RPMI8226 (cell line): ENCODE data around the gene CCDC40.

Experiments used
- DNase-seq: peaks from one replicate; pipeline ENCODE4 v3.0.0-alpha.2; 2015

Gene CCDC40

DNA sequence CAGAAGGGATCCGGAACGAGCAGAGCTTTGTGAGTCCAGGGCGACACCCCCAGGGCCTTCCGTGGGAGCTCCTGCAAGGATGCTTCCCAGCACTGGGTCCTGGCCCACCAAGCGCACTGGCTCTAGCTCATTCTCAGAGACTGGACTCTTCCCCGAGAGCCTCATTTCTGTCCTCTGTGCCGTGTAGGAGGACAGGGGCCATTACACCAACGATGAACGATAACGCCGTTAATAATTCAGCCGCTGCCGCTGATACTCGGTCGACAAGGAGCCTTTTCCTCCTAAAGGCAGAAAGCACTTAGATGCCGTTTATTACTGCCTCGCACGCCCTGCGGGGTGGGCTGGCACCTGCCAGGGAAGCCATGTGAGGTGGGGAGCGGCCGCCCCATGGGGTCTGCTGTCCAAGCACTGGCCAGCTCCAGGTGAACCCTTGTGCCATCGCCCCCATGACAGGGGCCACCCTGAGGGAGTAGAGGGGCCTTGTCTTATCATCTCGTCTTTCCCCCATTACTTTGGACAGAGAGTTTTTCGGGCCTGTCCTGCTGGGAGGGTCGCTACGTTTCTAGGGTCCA, 34.3 kb upstream of the CCDC40 start:
- no peak for DNase-seq

DNA sequence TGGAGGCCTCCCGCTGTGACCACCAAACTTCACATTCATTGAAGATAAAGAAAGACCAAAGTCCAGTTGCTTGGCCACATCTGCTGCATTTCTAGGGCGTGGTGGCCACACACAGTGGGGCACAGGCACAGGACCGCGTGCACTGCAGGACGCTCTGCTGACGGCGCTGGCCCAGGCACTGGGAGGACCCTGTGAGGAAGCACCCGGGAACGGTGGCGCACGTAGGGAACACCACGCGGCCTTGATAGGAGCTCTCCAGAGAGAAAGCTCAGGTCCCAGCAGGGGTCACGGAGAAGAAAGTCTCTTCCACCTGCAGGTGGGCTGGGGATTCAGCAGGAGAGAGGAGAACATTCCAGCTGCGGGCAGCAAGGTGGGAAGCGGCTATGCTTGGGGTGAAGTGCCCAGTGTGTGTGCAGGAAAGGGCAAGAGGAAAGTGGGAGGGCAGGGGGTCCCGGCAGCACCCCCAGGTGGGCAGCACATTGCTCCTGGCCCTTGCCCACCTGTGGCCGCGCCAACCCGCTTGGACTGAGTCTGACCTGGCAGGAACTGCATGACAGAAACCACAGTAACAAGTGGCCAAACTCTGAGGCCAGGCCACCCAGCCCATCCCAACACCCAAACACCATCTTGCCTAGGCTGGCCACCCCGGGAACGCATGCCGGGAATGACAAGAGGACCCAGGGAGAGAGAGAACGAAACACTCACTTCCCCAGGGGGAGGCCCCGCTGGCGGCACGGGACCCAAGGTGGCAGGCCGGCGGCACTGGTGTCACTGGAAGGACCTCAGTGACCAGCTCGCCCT, 33.6 kb upstream of the CCDC40 start:
- DNase-seq: no peak

DNA sequence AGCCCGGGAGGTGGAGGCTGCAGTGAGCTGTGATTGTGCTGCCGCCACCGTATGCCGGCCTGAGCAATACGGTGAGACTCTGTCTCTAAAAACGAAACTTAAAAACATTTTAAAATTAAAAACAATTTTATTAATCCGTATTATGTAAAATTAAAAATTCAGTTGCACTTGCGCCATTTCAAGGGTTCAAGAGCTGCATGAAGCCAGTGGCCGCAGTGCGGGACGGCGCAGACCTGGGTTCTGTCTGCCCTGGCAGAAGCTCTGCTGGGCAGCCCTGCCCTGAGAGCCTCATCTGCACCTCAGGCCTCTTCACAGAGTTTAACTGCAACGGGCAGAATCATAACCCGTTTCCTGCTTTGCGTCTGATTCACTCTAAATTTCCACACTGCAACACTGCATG, 32.5 kb upstream of the CCDC40 start:
- no peak for DNase-seq

DNA sequence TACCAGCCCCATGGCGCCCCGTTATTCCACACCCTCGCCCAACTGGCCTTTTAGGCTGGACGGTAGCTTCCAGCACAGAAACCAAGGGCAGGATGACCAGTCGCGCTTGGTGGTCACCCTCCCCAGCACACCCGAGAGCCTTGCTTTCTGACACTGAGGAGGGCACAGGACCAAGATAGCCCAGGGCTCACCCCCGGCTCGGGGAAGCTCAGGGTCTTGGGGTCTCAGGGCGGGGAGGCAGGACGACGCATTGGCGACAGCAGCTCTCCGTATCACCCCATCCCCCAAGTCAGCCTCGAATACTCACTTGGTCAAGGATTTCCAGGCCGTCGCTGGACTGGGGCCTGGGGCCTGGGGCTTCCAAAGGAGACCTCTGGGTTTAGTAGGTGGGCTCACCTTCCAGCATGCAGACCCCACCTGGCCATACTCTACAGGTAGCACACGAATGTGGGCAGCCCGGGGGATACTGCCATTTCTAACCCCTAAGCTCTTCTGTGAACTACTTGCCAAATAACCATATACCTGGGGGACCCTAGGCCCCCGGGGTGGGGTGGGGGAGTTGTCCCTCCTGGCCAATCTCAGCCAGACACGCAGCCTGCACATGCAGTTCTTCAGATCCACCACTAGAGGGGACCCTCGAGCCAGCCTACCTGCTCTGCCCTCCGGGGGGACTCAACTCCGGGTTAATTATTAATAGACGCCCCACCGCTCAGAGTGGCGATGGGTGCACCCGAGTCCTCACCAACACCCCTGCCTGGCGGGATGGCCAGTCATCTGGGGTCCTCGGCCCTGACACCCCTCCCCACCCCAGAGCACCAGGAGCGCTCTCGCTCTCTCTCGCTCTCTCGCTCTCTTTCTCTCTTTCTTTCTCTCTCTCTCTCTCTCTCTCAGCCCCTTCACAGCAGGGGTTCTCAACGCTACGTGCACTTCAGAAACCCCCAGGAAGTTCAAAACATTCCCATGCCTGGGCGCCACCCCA, 30.8 kb upstream of the CCDC40 start:
- DNase-seq: peak; percentile 50

DNA sequence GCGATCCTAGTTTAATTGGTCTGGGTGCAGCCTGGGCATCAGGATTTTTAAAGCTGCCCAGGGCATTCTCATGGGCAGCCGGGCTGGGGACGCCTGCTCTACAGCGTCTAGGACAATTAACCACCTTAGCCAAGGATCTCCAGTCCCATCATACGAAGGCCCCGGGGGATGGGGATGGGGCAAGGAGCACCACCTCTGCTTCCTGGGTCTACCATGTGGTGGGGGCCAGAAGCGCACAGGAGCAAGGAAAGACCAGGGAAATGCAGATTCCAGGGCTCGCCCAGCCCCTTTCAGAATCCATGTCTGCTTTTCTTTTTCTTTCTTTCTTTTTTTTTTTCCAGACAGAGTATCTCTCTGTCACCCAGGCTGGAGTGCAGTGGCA, 30.1 kb upstream of the CCDC40 start:
- DNase-seq: no peak

DNA sequence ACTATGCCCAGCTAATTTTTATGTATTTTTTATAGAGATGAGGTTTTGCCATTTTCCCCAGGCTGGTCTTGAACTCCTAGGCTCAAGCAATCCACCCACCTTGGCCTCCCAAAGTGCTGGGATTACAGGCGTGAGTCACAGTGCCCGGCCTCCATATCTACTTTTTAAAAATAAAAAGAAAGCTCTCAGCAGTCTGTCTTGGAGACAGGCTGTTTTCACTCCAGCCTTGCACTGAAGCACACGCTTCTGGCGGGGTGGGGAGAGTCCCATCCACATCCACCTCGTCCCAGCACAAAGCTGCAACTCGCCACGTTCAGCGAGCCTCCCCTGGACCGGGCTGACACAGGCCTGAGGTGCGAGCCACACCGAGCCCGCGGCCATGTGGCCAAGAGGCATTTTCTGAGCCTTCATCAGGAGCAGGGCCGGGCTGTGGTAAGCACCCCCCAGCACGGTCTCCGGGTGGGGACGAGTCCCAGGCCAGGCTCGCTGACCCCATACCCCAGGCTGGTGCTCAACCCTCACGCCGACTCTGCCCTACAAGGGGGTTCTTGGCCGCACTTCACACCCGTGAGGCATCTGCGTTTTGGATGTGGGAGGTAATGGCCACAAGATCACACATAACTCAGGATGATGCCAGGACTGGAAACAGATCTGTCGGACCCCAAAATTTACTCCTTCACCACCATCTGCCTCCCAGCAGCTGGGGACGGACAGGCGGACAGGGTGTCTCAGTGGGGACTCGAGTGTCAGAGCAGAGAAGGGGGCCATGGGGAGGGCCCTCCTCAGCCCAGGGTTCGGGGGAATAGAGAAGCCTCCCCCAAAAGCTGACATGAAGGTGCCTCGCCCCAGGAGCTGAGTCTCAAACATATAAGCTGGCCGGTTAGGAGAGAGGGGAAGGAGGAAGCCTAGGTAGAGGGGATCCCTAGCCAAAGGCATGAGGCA, 29.4 kb upstream of the CCDC40 start:
- no peak for DNase-seq

DNA sequence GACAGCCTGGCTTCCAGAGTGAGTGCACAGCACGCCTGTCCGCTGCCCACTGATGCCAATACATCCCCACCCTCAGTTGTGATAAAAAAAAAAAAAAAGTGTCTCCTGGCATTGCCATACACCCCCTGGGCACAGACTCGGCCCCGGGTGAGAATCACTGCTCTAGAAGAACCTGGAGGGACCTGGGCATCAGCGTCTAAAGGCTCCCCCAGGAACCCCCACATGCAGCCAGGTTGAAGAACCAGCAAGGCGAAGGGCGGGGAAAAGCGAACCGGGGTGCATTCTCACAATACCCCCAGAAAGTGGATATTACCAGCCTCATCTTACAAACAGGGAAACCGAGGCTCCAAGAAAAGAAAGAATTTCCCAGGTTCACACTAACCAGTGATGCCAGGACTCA, 28.5 kb upstream of the CCDC40 start:
- no peak for DNase-seq

DNA sequence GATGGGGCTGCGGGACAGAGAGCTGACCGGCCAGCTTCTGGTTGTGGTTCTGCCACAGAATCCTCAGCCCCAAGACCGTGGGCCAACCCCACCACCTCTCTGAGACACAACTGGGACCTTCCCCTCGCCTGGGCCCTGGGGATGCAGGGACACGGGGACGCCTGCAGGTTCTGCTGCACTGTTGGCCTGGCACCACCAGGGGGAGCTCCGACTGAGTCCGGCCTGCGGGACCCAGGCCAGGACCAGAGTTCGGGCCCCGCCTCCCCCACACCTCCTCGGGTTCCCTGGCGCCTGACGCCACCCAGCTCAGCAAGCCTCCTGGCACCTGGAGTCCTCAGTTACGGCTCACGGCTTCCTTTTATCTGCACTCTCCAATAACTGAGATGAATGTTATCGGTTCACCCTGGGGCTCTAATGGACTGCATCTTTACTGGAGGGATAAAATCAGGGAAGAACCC, 28.0 kb upstream of the CCDC40 start:
- peak; percentile 86 for DNase-seq

DNA sequence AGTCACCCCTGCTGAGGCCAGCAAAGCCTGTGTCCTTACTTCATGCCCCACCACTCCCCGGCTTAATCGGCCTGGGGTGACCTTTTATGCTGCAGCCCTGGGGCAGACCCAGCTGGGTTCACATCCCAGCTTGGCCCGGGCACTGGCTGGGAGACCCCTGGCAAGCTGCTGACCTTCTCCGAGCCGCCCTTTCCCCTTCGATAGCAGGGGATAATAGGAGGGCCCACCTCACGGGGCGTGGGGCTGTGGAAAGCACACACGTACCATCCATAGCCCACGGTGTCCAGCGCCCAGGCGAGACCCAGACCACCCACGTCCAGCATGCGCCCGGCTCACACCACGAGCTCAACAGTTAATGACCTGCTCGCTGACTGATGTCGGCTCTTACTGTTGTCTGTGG, 27.6 kb upstream of the CCDC40 start:
- no peak for DNase-seq

DNA sequence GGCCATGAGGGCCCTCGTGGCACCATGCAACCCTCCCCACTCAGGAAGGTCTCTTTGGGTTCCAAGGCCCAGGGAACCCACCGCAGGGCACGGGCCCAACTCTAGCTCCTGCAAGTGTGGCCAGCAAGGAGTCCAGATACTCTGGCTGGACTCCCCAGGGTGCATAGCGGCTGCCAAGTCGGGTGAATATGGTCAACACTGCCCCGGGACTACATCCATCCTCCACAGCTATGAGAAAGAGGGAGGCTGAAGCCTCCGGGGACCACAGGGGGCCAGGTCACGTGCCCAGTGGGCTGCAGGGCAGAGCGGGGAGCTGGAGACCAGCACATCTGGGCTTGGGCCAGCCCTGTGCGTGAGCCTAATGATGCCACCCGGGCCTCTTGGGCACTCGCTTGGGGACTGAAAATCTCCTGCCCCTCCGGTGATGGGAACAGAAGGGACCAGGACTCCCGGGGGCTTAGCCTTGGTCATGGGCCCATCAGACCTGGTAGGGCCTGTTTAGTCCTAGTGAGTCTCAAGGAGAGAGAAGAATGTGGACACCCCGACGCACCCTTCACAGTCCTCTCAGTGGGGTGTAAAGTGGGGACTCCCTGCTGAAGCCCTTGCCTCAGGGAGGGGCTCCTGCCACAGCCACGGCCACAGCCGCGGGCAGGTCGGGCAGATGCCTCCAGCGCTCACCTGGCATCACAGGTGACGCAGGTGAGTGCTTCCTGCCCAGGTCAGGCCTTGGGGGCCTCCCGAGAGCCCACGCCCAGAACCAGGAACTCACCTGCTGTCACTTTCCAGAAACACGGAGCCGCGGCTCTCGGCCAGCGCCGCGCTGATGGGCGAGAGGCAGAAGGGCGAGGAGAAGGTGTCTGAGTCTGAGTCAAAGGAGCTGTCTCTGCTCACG, 26.8 kb upstream of the CCDC40 start:
- DNase-seq: no peak

DNA sequence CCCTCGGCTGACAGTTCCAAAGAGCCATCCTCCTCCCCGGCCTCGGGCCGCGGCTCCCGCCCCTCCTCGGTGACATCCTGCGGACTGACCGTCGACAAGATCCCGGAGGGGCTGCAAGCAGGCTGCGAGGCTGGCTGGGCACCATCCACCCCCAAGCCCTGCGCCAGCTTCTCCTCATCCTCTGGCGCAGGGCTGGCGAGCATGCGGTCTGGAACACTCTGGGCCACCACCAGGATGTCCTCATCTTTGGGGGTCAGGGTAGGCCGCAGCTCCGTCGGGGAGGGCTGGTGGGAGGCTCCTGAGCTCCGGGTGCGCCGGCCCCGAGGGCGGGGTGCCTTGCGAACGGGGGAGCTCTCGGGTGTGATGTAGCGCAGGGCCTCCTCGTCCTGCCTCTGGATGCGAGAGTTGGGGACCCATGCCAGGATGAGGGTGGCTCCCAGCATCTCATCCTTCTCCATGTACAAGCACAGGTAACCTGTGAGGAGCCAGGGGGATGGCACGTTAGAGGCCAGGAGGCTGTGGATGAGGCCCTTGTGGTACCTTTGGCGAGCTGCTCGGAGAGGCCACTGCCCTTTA, 26.1 kb upstream of the CCDC40 start:
- DNase-seq: no peak

DNA sequence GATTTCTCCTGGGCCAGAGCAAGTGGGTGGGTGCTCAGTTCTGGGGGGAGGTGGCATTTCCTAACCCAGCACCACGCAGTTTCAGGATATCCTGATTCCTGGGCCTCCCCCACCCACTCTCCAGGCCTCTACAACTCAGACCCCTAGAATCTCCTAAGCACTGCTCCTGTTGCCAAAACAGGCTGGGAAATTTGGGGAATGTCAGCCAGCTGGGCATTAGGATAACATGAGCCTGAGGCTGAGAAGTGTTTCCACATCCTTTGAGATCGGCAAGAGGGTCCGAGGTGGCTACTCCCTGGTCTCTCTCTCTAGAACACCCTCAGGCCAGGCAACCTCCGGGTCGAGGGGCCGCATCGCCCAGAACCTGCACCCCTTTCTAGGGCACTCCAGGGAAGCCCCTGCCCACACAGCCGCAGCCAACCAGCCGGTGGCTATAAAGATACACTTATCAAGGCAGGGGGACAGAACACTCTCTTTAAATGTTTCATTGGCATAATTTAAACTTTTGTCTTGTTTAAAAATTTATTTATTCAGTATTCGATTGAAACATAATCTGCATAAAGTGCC, 24.4 kb upstream of the CCDC40 start:
- DNase-seq: no peak

DNA sequence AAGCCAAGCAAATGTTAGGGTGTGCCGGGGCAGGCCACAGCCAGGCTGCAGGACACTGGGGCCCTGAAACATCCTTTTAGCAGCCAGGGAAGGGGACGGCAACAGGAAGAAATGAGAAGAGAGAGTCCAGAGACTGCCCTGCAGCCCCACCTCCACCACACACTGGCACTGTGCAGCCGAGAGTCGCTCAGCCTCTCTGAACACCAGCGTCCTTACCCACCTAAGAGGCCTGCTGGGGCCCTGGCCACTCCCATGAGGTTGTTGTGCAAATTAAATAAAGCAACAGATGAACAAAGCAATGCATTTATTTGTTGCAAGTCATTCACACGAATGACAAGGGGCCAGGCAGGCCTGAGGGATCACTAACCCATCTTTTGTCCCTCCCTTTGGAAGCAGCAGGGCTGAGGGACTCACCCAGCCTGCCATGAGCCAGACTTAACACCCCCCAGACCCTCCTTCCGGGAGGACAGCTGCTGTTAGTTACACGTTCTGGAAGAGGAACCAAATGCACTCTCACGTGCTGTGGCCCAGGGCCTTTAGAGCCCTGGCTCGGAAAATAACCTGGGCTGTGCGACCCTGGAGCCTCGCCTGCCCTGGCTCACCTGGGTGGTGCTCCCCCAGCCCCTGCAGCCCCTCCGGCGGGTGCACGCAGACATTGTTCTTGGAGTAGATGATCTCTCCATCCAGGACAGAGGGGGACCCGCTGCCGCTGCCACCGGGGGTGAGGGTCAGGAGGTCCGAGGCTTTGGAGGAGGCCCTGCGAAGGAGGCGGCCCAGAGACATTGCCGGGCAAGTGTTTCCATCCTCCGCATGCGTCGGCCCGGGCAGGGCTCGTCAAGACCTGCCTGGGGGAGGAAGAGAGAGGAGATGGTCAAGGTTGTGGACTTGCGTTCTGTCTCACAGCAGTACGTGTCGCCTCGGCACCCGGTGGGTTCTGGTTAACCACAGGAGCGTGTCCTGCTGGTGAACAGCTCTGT, 23.4 kb upstream of the CCDC40 start:
- DNase-seq: no peak

DNA sequence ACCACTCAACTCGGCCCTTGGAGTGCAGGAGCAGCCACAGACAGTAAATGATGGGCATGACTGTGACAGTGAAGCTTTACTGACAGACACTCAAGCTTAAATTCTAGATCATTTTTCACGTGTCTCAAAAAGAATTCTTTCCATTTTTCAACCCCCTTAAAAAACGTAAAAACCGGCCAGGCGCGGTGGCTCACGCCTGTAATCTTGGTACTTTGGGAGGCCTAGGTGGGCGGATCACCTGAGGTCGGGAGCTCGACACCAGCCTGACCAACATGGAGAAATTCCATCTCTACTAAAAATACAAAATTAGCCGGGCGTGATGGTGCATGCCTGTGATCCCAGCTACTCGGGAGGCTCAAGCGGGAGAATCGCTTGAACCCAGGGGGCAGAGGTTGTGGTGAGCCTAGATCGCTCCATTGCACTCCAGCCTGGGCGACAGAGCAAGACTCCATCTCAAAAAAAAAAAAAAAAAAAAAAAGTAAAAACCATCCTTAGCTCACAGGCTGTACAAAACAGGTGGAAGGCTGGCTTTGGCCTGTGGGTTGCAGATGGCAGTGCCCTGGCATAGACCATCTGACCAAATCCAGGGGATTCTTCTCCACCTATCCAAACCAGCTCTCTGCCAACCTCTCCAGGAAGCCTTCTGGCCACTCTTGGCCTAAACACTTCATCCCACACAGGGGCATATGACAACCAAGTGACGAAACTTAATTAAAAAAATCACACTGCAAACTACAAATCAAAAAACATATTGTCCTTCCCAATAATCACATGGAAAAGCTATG, 19.0 kb upstream of the CCDC40 start:
- DNase-seq: no peak

DNA sequence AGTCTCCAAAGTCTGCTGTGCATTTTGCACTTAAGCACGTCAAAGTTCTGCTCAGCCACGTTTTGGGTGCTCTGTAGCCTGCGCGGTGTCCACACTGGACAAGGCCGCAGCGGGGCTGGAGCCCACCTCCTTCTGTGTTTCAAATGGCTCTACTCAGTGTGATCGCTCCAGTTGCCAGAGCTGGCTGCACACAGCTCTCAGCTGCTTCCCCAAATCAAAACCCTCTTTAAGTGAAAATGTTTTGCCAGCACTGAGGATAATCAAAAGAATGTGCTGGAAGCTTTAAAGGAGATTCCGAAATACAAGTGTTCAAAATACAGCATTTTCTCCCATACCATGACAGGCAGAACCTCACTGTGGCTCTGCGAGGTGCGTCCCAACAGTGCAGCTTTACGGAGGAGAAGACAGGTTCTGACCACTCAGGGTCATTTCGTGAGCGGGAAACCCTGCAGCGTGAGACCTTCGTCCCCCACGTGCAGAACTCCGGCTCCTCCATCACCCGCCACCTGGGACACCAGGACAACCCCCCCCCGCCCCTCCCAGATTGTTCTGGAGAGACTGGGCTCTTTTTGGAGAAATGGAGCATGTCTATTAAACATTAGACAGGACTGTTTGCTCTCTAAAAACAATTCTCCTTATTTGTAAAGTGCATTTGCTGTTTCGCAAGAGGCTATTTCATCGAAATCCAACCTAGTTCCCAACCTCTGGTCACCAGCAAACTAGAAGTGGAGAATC, 17.4 kb upstream of the CCDC40 start:
- no peak for DNase-seq

DNA sequence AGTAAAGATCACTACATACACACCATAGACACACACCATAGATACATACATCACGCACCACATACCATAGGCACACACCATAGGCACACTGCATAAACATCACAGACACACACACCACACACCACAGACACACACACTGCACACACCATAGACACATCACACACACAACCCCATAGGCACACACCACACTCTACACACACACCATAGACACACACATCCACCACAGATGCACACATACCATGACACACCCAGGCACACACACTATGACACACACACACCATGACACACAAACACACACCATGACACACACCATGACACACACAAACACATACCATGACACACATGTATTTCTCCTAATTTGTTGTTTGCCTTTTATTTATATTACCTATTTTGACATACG, 14.8 kb upstream of the CCDC40 start:
- no peak for DNase-seq

DNA sequence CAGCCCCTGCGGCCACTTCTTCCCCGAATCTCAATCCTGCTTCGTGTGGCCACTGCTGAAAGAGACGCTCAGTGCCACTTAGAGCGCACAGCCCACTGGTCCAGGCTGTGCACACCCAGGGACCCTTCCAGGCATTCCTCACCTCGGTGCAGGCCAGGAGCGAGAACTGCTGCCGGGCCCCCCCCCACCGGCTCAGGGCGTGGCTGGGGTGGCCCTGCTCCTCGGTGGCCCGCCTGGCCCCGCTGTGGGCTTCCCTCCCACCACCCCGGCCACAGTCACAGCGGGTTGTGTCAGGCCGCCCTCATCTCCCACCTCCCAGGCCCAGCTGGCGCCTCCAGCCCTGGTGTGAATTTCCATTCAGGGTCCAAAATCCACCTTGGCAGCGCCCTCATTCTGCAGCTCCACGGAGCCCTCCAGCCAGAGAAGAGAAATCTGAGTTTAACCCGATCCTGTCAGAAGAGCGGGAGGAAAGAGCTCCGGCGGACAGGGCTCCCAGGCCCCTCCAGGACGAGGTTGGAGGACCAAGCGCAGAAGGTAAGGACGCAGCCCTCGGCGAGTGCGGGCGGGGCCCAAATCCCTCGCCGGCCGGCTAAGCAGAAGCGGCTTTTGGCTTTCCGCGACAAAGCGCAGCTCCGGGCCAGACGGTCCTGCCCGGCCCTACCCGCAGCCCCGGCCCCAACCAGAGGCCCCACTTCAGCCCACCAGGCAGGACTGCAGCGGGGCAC, 12.8 kb upstream of the CCDC40 start:
- no peak for DNase-seq
